BLaER1 (cell line): Measurements from ENCODE around the gene ALX3.
A peak's percentile ranks its signal among the peaks of the same experiment; 100 is the strongest.

Experiments used
- H3K27ac ChIP-seq: shearing (Covaris generic); formaldehyde crosslinking; 2 replicates; pipeline ENCODE4 v1.8.1; 2022
- H3K27me3 ChIP-seq: shearing (Covaris generic); formaldehyde crosslinking; 2 replicates; pipeline ENCODE4 v1.8.1; 2022
- H3K36me3 ChIP-seq: shearing (Covaris generic); formaldehyde crosslinking; 2 replicates; pipeline ENCODE4 v1.8.1; 2022
- H3K4me1 ChIP-seq: shearing (Covaris generic); formaldehyde crosslinking; 2 replicates; pipeline ENCODE4 v1.8.1; 2022
- H3K4me2 ChIP-seq: shearing (Covaris generic); formaldehyde crosslinking; 2 replicates; pipeline ENCODE4 v1.8.1; 2022
- H3K4me3 ChIP-seq: shearing (Covaris generic); formaldehyde crosslinking; 2 replicates; pipeline ENCODE4 v1.8.1; 2022
- H3K9ac ChIP-seq: shearing (Covaris generic); formaldehyde crosslinking; 2 replicates; pipeline ENCODE4 v1.8.1; 2022
- H3K9me3 ChIP-seq: shearing (Covaris generic); formaldehyde crosslinking; 2 replicates; pipeline ENCODE4 v1.8.1; 2022
- H4K20me1 ChIP-seq: shearing (Covaris generic); formaldehyde crosslinking; 2 replicates; pipeline ENCODE4 v1.8.1; 2022
- Cebpa-rat ChIP-seq: shearing (Covaris generic); IDR thresholded peaks from 2 replicates; pipeline ENCODE4 v1.8.1; 2022

The ALX3 gene

DNA sequence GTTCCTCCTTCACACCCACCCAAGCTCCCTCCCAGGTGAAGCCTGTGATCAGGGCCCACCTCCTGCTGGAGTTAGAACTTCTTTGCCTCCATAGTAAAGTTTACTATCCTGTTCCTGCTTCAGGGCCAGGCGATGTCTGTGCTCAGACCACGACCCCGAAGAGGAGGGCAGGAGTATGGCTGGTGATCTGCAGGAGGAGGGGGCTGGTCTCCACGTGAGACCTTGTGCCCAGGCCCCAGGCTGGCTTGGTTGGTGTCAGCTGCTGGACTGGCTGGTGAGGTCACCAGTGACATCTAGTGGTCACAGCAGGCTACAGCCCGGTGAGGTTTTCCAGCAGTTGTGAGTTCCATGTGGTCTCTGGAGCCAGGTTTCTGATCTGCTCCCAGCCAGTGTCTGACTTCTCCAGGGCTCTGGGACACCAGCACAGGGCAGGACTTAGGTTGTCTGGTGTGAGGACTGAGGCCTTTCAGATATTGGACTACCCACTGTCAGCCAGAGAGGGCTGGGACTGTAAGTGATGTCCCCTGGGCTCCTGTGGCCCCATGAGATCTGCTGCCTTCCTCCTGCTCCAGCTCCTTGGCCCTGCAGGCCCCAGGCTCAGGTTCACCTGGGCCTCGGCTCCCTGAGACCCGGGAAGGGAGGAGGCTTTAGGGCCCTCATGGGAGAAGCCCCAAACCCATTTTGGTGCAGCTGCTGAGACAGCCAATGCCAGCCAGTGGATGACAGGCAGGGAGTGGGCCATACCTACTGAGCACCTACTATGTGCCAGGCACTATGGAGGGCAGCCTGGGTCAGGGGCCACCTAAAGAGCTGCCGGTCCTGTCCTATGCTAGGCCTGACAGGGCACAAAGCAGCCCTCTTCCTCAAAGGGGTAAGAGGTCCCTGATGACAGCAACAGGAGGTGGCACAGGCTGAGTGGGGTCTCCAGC lies 35.8 kb upstream of the ALX3 start:
- Histone ChIP-seq H3K9me3 (no peaks in the 10 kb centered on the region), H3K4me1 (peaks cover 54% of the 10 kb centered on the region), H3K36me3 (no peaks in the 10 kb centered on the region), H3K4me2 (peak overlapping the region; percentile 92), H4K20me1 (no peaks in the 10 kb centered on the region), H3K27me3 (no peaks in the 10 kb centered on the region), H3K9ac (peak overlapping the region; percentile 22; the same call in 1 of the 2 replicates), H3K27ac (peak overlapping the region; percentile 92), H3K4me3 (no peak overlapping the region)
- no peak for TF ChIP-seq Cebpa-rat

DNA sequence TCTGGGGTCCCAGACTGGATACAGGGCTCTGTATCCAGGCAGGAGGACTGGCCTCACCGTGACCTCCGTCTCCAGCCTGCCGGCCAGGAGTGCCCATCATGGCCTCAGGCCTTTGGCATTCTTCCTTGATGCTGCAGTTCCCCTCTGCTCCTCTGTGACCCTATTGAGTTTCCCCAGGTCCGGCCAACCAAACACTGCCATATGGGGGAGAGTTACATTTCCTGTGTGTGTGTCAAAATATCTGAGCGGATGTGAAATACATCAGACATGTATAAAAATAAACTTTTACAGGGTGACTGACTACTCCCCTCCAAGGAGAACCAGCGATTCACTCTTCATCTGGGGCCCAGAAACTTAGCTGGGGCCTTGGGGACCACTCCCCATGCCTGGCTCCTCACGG lies 31.6 kb upstream of the ALX3 start:
- H3K27ac ChIP-seq: peak overlapping the region; percentile 92
- peak overlapping the region; percentile 92 for H3K4me2 ChIP-seq

DNA sequence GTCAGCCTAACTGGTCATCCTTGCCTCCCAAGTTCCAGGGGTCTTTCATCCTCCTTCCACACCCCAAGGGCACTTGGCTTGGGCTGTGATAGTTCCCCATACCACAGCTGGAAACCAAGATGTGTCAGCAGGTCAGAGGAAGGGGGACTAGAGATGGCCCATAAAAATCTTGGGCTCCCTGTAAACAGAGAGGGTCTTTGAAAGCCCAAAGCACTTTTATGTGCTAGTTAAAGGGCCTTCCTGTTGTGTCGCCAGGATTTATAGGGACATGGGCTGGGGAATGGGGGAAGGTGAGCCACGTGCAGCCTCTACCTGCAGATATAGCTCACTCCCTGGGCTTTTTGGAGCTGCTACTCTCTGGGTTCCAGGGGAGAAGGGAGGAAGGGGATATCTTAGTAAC lies 29.9 kb upstream of the ALX3 start:
- Histone ChIP-seq H3K36me3 (no peaks in the 10 kb centered on the region), H3K9ac (peak overlapping the region; percentile 69), H3K9me3 (no peaks in the 10 kb centered on the region), H3K4me1 (peaks cover 72% of the 10 kb centered on the region), H3K4me2 (peak overlapping the region; percentile 92), H4K20me1 (no peaks in the 10 kb centered on the region), H3K27me3 (no peaks in the 10 kb centered on the region), H3K4me3 (no peak overlapping the region; the same call in 1 of the 2 replicates), H3K27ac (peak overlapping the region; percentile 92)
- TF ChIP-seq Cebpa-rat: no peak

More for the DNA sequence above, 31.6 kb upstream of the ALX3 start:
- no peaks in the 10 kb centered on the region for H4K20me1 ChIP-seq
- H3K9me3 ChIP-seq: no peaks in the 10 kb centered on the region
- H3K9ac ChIP-seq: peak overlapping the region; percentile 69
- peaks cover 86% of the 10 kb centered on the region for H3K4me1 ChIP-seq
- peak overlapping the region; percentile 50; the same call in 1 of the 2 replicates for H3K4me3 ChIP-seq
- no peak for TF ChIP-seq Cebpa-rat
- H3K27me3 ChIP-seq: no peaks in the 10 kb centered on the region
- H3K36me3 ChIP-seq: no peaks in the 10 kb centered on the region

DNA sequence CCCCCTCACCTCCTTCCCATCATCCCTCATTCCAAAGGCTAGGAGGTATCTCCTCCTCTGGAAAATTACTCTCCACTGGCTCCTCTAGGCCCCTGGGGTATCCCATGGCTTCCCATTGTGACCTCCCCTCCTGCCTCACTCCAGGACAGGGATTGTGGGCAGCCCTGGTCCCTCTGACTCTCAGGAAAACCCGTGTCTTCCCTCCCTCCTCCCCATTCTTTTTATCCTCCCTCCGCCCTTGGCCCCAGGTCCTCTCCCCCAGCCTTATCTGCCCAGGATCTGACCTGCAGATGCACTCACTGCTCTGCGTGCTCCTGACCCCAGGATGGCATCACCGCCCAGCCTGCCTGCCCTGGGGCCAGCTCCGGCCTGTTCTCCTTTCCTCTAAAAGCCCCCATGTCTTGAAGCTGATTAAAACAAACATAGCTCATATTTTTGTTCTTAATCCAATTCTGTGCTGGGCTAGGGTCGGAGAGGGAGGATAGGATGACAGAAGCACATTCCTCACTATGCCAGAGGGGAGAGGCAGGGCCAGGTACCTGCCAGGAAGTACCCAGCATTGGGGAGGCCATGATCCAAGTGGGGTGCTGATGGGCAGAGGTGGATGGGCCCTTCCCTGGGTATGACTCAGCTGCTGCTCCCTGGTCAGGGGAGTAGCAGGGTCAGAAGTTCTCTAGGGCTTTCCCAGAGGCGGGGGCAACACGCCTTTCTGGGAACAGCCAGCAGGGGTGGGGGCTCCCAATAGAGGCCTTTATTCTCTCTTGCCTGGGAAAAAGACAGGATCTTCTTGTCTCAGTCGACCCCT lies 28.0 kb upstream of the ALX3 start:
- Histone ChIP-seq H3K9ac (no peak overlapping the region; the same call in 1 of the 2 replicates), H3K4me1 (peaks cover 53% of the 10 kb centered on the region), H3K36me3 (no peaks in the 10 kb centered on the region), H3K4me3 (no peak overlapping the region), H3K4me2 (peak overlapping the region; percentile 23; the same call in 1 of the 2 replicates), H4K20me1 (no peaks in the 10 kb centered on the region), H3K27ac (no peak overlapping the region; the same call in 1 of the 2 replicates), H3K9me3 (no peaks in the 10 kb centered on the region), H3K27me3 (no peaks in the 10 kb centered on the region)
- TF ChIP-seq Cebpa-rat: no peak

DNA sequence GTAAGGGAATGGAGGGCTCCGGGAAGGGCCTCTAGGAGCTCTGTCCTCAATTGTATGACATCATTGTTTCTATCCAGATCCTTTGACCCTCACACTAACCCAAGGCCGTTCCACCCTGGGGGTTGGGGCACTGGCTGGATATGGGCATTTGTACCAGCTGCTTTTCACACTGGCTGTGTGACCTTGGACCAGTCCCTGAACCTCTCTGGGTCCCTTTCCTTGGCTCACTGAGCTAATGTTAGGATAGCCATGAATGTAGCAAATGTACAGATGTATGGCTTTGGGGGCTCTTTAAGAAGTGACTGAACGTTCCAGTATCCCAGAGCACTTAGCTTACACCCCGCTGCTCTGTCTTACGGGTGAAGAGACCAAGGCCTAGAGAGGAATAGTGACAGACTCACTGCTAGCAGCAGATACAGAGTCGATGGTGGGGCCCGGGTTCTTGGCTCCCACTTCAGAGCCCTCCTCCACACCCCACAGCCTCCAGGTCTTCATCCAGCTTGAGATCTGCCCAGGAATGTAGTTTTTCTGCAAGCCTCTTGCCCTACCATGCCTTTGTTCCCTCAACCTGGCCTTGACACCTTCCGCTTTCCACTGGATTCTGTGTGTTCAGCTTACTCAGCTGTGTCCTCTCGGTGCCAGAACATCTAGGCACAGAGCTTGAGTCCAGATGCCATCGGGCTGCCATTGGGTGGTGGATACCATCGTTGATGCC lies 27.2 kb upstream of the ALX3 start:
- TF ChIP-seq Cebpa-rat: no peak
- Histone ChIP-seq H3K9me3 (no peaks in the 10 kb centered on the region), H3K4me2 (no peak overlapping the region), H4K20me1 (no peaks in the 10 kb centered on the region), H3K27ac (no peak overlapping the region), H3K9ac (no peak overlapping the region), H3K4me1 (peaks cover 46% of the 10 kb centered on the region), H3K27me3 (no peaks in the 10 kb centered on the region), H3K4me3 (no peak overlapping the region), H3K36me3 (no peaks in the 10 kb centered on the region)

DNA sequence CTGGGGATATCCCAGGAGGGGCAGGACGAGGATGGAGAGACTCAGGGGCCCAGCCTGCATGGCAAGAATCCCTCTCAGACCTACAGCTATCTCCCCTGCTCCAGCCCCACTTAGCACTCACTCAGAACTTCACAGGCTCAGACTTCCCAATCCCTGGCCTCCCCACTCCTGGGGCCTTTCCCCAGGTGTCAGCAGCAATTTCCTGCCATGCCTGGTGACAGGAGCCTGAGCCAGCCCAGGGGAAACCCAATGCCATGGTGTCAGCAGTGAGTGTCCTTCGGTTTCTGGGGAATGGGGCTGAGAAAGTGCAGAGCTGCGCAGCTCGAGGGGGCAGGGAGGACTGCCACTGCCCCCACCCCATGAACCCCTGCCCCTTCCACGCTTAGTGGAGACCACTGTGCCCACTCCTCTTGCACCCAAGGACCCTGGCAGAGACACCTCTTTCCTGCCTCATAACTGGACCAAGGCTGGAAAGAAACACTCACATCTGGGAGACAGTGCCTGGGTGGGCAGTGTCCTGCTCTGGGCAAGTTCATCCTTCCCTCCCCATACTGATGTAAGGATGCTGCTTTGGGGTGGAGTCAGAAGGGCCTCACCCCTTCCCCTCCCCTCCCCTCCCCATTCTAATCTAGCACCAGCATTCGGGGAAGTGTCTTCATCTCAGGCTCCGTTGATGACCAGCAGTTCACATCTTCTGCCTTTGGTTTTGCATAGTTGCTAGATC lies 24.6 kb upstream of the ALX3 start:
- H3K27me3 ChIP-seq: no peaks in the 10 kb centered on the region
- H3K27ac ChIP-seq: no peak overlapping the region
- H3K4me1 ChIP-seq: peaks cover 34% of the 10 kb centered on the region
- no peaks in the 10 kb centered on the region for H3K9me3 ChIP-seq
- no peak for TF ChIP-seq Cebpa-rat
- H3K36me3 ChIP-seq: no peaks in the 10 kb centered on the region
- no peak overlapping the region for H3K4me3 ChIP-seq
- no peak overlapping the region for H3K9ac ChIP-seq
- no peaks in the 10 kb centered on the region for H4K20me1 ChIP-seq
- no peak overlapping the region for H3K4me2 ChIP-seq

DNA sequence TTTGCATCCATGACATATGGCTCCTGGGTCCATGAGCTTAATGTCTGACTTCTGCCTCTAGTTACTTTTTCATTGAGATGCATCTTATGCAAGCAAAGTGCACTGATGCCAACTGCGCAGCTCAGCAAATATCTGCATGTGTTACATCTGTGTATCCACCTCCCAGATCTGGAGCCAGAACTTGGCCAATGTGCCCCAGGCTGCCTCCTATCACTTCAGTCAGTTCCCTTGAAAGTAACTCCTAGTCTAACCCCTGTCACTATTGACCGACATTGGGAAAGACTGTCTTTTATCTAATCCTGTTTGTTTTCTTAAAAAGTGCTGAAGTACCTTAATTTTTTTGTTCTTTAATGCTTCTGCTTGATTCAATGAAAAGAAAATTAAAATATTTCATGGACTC lies 22.5 kb upstream of the ALX3 start:
- Histone ChIP-seq H3K4me1 (peaks cover 36% of the 10 kb centered on the region), H3K4me2 (no peak overlapping the region), H3K9me3 (no peaks in the 10 kb centered on the region), H3K27me3 (no peaks in the 10 kb centered on the region), H3K4me3 (no peak overlapping the region), H3K36me3 (no peaks in the 10 kb centered on the region), H3K27ac (no peak overlapping the region), H3K9ac (no peak overlapping the region), H4K20me1 (no peaks in the 10 kb centered on the region)
- no peak for TF ChIP-seq Cebpa-rat

DNA sequence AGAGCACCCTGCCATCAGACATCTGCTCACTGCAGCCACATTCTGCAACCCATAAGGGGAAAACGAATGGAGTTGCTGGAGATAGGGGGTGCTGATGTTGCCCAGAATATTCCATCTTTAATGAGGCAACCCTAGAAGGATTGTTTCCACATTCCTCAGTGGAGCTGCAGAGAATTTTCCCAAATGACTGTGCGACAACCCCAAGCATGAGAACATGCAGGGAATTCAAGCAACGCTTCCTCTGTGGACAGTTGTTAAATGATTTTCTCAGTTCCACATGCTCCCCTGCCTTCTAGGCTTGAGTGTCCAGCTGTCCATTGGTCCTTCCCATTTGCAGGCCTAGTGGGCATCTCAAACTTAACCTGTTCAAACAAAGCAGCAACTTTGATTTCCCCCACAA lies 21.3 kb upstream of the ALX3 start:
- no peaks in the 10 kb centered on the region for H4K20me1 ChIP-seq
- TF ChIP-seq Cebpa-rat: no peak
- peaks cover 8% of the 10 kb centered on the region for H3K27me3 ChIP-seq
- no peaks in the 10 kb centered on the region for H3K9me3 ChIP-seq
- no peak overlapping the region for H3K4me3 ChIP-seq
- peaks cover 36% of the 10 kb centered on the region for H3K4me1 ChIP-seq
- H3K27ac ChIP-seq: no peak overlapping the region
- no peaks in the 10 kb centered on the region for H3K36me3 ChIP-seq
- no peak overlapping the region for H3K9ac ChIP-seq
- H3K4me2 ChIP-seq: no peak overlapping the region

DNA sequence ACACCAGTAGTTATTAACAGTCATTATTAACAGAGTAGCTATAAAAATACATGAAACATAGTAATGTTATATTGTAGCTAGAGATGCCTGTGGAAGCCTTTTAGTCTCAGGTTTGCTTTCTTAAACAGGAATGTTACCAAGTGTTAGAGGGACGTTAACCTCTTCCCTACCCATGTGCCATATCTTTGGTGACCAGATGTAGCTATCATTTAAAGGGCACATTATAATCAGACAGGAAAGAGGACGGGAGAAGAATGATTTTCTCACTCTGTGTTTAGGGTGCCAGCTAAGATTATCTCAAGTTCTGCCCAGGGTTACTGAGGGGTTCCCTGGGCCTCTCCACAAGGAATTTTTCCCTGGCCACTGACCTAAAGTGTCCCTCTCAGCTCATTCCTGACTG lies 20.9 kb upstream of the ALX3 start:
- H3K4me2 ChIP-seq: no peak overlapping the region
- no peaks in the 10 kb centered on the region for H3K36me3 ChIP-seq
- no peaks in the 10 kb centered on the region for H3K9me3 ChIP-seq
- peaks cover 36% of the 10 kb centered on the region for H3K4me1 ChIP-seq
- no peak overlapping the region for H3K4me3 ChIP-seq
- no peaks in the 10 kb centered on the region for H4K20me1 ChIP-seq
- H3K27ac ChIP-seq: no peak overlapping the region
- H3K27me3 ChIP-seq: peaks cover 13% of the 10 kb centered on the region
- no peak overlapping the region for H3K9ac ChIP-seq
- TF ChIP-seq Cebpa-rat: no peak
